NT2/D1 (cell line): ENCODE data around the gene DAPP1.

ENCODE experiments used
- YY1 ChIP-seq: IDR thresholded peaks from 2 replicates; pipeline ENCODE4 v1.6.1; 2011; ENCODE audit not compliant: insufficient read length, insufficient read depth
- ZNF274 ChIP-seq: IDR thresholded peaks from 2 replicates; pipeline ENCODE4 v1.6.1; 2011; ENCODE audit warnings: mild to moderate bottlenecking, low read depth, low read length

GRCh38 chr4:99809326-99809725, 7.3 kb upstream of the DAPP1 start:
- TF ChIP-seq YY1 (no peak), ZNF274 (no peak)
